Subcutaneous abdominal adipose tissue (tissue), 5 donors: Measurements from ENCODE around the gene PPP1R3G.

ENCODE experiments used
- H3K27ac ChIP-seq: one replicate; pipeline ENCODE4 v1.7.0; 2013; ENCODE audit warnings: low read depth, mild to moderate bottlenecking, inconsistent platforms, low read length, moderate library complexity
- H3K27me3 ChIP-seq, 5 donors: one replicate each; pipeline ENCODE4 v1.7.0; 2013; ENCODE audit warnings: low read length in 5 of 5, inconsistent platforms in 1 of 5; ENCODE audit not compliant: control insufficient read depth in 5 of 5, insufficient read depth in 4 of 5
- H3K36me3 ChIP-seq, 5 donors: one replicate each; pipeline ENCODE4 v1.7.0; 2013; ENCODE audit warnings: low read length in 5 of 5; ENCODE audit not compliant: control insufficient read depth in 5 of 5, insufficient read depth in 5 of 5
- H3K4me1 ChIP-seq, 5 donors: one replicate each; pipeline ENCODE4 v1.7.0; 2013; ENCODE audit warnings: low read length in 5 of 5, mild to moderate bottlenecking in 3 of 5, moderate library complexity in 1 of 5; ENCODE audit not compliant: control insufficient read depth in 5 of 5, insufficient read depth in 5 of 5
- H3K4me3 ChIP-seq, 5 donors: one replicate each; pipeline ENCODE4 v1.7.0; 2013; ENCODE audit warnings: low read length in 5 of 5, low read depth in 1 of 5
- H3K9ac ChIP-seq, 5 donors: one replicate each; pipeline ENCODE4 v1.7.0; 2013; ENCODE audit warnings: low read length in 5 of 5, mild to moderate bottlenecking in 4 of 5, moderate library complexity in 3 of 5
- H3K9me3 ChIP-seq, 5 donors: one replicate each; pipeline ENCODE4 v1.7.0; 2013; ENCODE audit warnings: low read length in 5 of 5; ENCODE audit not compliant: control insufficient read depth in 5 of 5
- donor health status: healthy.
- donor health status: healthy.
- donor health status: healthy.
- donor health status: healthy.
- donor health status: healthy.

The PPP1R3G gene

DNA sequence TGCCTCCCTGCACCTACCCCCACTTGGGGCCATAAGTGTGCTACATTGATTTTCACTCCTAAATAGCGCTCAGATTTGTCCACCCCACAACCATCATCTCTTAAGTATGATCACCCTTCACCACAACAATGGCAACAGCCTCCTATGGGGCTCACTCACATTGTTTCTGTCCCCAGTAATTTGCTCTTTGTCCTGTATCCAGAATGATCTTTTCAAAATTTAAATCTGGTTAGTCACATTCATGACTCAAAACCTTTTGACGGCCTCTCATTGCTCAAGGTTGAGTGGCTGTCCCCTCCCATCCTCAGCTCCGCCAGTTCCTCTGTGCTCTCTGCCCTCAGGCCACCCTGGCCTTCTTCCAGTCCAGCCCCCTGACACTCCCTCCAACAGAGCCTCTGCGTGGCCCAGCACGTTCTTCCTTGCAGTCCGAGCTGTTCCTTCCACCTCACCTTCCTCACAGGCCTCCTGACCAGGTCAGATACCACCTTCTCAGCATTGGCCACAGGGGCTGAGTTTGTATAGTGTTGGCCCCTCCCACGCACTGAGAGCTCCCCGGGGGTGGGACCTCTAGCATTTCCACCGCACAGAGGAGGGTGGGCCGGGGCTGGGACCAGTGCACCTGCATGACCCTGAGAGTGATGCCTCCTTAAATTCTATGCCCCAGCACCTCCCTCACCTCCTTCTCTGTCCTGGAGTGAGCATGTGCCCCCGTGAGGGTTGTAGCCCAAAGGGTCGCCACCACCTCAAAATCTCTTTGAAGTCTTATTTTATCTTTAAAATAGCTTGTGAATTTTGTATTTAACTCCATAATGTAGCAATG is 2.4 kb upstream of the PPP1R3G start:
- Histone ChIP-seq H3K4me3 (no peak overlapping the region), H3K27ac (no peak overlapping the region), H3K36me3 (no peaks in the 10 kb centered on the region), H3K4me1 (peaks cover 0 to 39% (median 25%) of the 10 kb centered on the region in 5 donors), H3K27me3 (no peaks in the 10 kb centered on the region), H3K9me3 (no peaks in the 10 kb centered on the region), H3K9ac (no peak overlapping the region)

DNA sequence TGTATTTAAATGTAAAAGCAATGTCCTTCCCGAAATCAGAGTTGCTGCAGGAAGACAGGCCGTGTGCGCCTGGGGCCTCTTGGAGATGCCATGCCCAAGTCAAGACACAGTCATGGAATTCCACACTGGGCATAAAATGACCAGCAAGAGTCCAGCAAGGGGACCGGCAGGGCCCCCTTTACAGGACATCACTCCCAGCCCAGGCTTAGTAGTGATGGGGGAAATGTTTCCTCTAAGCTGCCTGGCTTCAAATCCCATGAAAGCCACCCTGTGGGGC is 1.9 kb upstream of the PPP1R3G start:
- no peak overlapping the region for H3K27ac ChIP-seq
- no peaks in the 10 kb centered on the region for H3K9me3 ChIP-seq
- no peak overlapping the region for H3K9ac ChIP-seq
- H3K4me3 ChIP-seq: no peak overlapping the region
- H3K36me3 ChIP-seq: no peaks in the 10 kb centered on the region
- peaks cover 0 to 39% (median 25%) of the 10 kb centered on the region in 5 donors for H3K4me1 ChIP-seq
- H3K27me3 ChIP-seq: no peaks in the 10 kb centered on the region

- H3K27ac ChIP-seq: peak overlapping the region; percentile 41
- peaks cover 0 to 39% (median 25%) of the 10 kb centered on the region in 5 donors for H3K4me1 ChIP-seq
- H3K4me3 ChIP-seq: peak overlapping the region; percentile 48 to 87 (median 74)
- no peaks in the 10 kb centered on the region for H3K27me3 ChIP-seq
- H3K9ac ChIP-seq: peak overlapping the region in 3 of 5 donors; percentile 51 to 62 (median 60)
- no peaks in the 10 kb centered on the region for H3K9me3 ChIP-seq
- no peaks in the 10 kb centered on the region for H3K36me3 ChIP-seq
These were observed 1.3 kb upstream of the PPP1R3G start for GRCh38 chr6:5083813-5084359.

DNA sequence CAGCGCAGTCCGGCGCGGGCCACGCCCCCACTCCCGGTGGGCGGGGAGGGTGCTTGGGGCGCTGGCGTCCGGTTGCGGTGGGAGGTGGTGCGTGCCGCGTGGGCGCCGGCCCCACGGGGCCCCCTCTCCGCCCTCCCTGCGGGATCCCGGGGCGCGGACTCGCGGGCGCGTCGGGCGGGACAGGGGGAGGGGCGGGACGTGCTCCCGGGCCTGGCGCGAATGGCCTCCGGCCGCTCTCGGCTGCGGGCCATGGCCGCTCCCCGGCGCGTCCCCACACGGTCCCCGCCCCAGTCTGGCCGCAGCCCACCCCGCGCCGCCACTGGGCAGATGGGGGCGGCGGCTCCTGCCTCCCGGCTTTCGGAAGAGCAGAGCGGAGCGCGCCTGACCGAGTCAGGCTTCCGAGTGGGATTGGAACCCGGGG is 771 bp upstream of the PPP1R3G start:
- Histone ChIP-seq H3K4me1 (peaks cover 0 to 39% (median 25%) of the 10 kb centered on the region in 5 donors), H3K9ac (peak overlapping the region in 4 of 5 donors; percentile 59 to 74 (median 61)), H3K27me3 (no peaks in the 10 kb centered on the region), H3K9me3 (no peaks in the 10 kb centered on the region), H3K4me3 (peak overlapping the region; percentile 35 to 87 (median 74)), H3K27ac (peak overlapping the region; percentile 72), H3K36me3 (no peaks in the 10 kb centered on the region)

GRCh38 chr6:5085648-5086293 is 630 bp downstream of the PPP1R3G start:
- Histone ChIP-seq H3K4me1 (peaks cover 0 to 50% (median 28%) of the 10 kb centered on the region in 5 donors), H3K9me3 (no peaks in the 10 kb centered on the region), H3K27ac (peak overlapping the region; percentile 72), H3K9ac (peak overlapping the region in 2 of 5 donors; percentile 62 to 74), H3K27me3 (no peaks in the 10 kb centered on the region), H3K4me3 (peak overlapping the region in 4 of 5 donors; percentile 73 to 87 (median 77)), H3K36me3 (no peaks in the 10 kb centered on the region)

- peak overlapping the region in 4 of 5 donors; percentile 73 to 87 (median 77) for H3K4me3 ChIP-seq
These were observed 1.3 kb downstream of the PPP1R3G start for GRCh38 chr6:5086294-5086890.

DNA sequence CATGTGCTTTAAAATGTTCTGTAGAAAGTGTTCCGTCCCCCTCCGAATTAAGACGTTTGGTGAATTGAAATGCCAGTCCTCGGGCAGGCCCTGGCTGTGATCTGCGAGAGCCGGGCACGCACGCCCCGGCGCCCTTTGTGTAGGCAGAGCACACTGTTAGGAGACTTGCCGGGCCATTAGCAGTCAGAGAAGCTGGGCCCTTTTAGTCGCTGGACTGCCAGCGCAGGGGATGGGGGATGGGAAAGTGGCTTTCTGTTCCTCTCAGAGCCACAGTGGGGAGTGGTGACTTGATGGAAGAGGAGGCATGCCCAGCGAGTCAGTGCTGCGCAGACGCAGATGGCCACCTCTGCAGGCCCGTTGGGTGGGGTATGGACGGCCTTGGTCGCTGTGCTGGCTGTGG is 2.2 kb downstream of the PPP1R3G start:
- no peaks in the 10 kb centered on the region for H3K9me3 ChIP-seq
- no peak overlapping the region for H3K9ac ChIP-seq
- H3K4me3 ChIP-seq: peak overlapping the region in 1 of 5 donors; percentile 8
- no peaks in the 10 kb centered on the region for H3K36me3 ChIP-seq
- no peaks in the 10 kb centered on the region for H3K27me3 ChIP-seq
- H3K4me1 ChIP-seq: peaks cover 0 to 50% (median 28%) of the 10 kb centered on the region in 5 donors
- H3K27ac ChIP-seq: no peak overlapping the region

More at GRCh38 chr6:5086294-5086890, 1.3 kb downstream of the PPP1R3G start:
- Histone ChIP-seq H3K36me3 (no peaks in the 10 kb centered on the region), H3K4me1 (peaks cover 0 to 50% (median 28%) of the 10 kb centered on the region in 5 donors), H3K9me3 (no peaks in the 10 kb centered on the region), H3K27me3 (no peaks in the 10 kb centered on the region), H3K27ac (no peak overlapping the region), H3K9ac (no peak overlapping the region)

DNA sequence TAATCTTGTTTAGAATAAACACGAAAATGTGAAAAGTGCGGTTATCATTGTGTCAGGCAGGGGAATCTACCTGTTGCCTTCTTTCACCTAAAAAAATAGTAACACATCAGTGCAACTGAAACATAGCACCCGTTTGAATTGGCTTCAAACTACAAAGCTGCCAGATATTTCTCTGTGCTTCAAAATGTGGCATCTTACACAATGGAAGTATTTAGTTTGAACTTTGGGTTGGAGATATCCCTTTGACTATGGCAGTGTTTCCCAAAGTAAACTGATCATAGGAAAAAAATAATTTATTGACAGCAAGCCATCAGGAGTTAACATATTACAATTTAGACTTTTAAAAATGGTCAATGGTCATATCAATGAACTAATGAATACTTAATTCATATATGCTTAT is 3.6 kb downstream of the PPP1R3G start:
- H3K4me3 ChIP-seq: no peak overlapping the region
- no peaks in the 10 kb centered on the region for H3K9me3 ChIP-seq
- no peaks in the 10 kb centered on the region for H3K27me3 ChIP-seq
- no peak overlapping the region for H3K27ac ChIP-seq
- H3K36me3 ChIP-seq: no peaks in the 10 kb centered on the region
- no peak overlapping the region for H3K9ac ChIP-seq
- H3K4me1 ChIP-seq: peaks cover 0 to 47% (median 28%) of the 10 kb centered on the region in 5 donors

GRCh38 chr6:5089481-5090438 is 4.6 kb downstream of the PPP1R3G start:
- Histone ChIP-seq H3K9ac (peak overlapping the region in 1 of 5 donors; percentile 32), H3K27ac (no peak overlapping the region), H3K4me1 (peaks cover 0 to 38% (median 22%) of the 10 kb centered on the region in 5 donors)

More at GRCh38 chr6:5089481-5090438, 4.6 kb downstream of the PPP1R3G start:
- Histone ChIP-seq H3K4me3 (peak overlapping the region in 1 of 5 donors; percentile 11), H3K36me3 (no peaks in the 10 kb centered on the region), H3K9me3 (no peaks in the 10 kb centered on the region), H3K27me3 (no peaks in the 10 kb centered on the region)
